ENCODE results near the gene MAU2.

DNA sequence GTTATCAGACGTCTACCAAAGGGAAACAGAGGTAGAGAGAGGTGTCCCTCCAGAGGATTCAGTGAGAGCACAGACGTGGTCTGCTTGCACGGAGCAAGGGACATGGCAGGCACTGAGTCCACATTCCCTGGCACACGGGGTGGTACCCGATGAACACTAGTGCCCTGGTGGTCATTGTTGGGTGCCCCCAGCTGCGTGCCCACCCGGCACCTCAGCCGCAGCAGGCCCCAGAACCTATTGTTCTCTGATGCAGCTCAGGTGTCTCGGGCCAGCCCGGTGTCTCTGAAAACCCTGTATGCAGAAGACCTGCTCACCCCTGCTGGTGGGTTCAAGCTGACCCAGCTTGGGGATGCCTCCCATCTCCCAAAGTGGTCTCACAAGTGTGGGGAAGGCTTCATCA is 12.3 kb upstream of the MAU2 start:
- TF ChIP-seq RARB (CRISPR knock-in tag; IDR thresholded peaks at IDR 0.05), result no peak
- TF ChIP-seq, protein P1, sequence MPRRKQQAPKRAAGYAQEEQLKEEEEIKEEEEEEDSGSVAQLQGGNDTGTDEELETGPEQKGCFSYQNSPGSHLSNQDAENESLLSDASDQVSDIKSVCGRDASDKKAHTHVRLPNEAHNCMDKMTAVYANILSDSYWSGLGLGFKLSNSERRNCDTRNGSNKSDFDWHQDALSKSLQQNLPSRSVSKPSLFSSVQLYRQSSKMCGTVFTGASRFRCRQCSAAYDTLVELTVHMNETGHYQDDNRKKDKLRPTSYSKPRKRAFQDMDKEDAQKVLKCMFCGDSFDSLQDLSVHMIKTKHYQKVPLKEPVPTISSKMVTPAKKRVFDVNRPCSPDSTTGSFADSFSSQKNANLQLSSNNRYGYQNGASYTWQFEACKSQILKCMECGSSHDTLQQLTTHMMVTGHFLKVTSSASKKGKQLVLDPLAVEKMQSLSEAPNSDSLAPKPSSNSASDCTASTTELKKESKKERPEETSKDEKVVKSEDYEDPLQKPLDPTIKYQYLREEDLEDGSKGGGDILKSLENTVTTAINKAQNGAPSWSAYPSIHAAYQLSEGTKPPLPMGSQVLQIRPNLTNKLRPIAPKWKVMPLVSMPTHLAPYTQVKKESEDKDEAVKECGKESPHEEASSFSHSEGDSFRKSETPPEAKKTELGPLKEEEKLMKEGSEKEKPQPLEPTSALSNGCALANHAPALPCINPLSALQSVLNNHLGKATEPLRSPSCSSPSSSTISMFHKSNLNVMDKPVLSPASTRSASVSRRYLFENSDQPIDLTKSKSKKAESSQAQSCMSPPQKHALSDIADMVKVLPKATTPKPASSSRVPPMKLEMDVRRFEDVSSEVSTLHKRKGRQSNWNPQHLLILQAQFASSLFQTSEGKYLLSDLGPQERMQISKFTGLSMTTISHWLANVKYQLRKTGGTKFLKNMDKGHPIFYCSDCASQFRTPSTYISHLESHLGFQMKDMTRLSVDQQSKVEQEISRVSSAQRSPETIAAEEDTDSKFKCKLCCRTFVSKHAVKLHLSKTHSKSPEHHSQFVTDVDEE (CRISPR knock-in tag; IDR thresholded peaks at IDR 0.05), result no peak

Data from SK-N-SH treated with all-trans-retinoic acid at 6 μM for 48 hours (cell line).